NCI-H524 treated with DMSO at 0.1 percent for 48 hours (cell line): ENCODE data around the gene PHLDB3.
"Not testable (repeated sequence)": the region's sequence is repeated elsewhere in the genome, so short reads cannot be mapped to it uniquely, and the experiment has no call there.

ENCODE experiments used
- DNase-seq: peaks from one replicate; lab custom pipeline; 2025; lab: John Stamatoyannopoulos, UW

Gene PHLDB3

GRCh38 chr19:43526884-43527859, 22.6 kb upstream of the PHLDB3 start, which contains the start of gene ETHE1:
Gene ETHE1, minus strand, starts transcription at chr19:43527201. Its CDS starts 24 bp downstream, at chr19:43527177.
- no peak for DNase-seq

- DNase-seq, result no peak
These were observed 21.6 kb upstream of the PHLDB3 start for GRCh38 chr19:43525836-43526771.

GRCh38 chr19:43524922-43525835, 20.6 kb upstream of the PHLDB3 start:
- no peak for DNase-seq

- DNase-seq, result not testable (repeated sequence)
These were observed 19.1 kb upstream of the PHLDB3 start for GRCh38 chr19:43523696-43524095.

DNA sequence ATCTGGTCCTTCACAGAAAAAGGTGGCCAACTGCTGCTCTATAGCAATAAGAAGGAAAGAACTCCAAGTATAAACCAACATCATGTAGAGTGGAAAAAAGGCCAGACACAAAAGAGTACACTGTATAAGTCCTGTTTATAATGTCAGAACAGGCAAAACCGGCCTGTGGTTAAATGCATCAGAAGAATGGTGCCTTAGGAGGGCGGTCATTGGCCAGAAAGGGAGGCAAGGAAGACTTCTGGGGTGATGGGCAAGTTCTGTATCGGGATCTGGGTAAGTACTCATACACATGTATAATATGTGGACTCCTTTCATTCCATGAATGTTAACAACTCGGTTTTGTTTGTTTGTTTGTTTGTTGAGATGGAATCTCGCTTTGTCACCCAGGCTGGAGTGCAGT, 18.4 kb upstream of the PHLDB3 start:
- DNase-seq, result no peak

DNA sequence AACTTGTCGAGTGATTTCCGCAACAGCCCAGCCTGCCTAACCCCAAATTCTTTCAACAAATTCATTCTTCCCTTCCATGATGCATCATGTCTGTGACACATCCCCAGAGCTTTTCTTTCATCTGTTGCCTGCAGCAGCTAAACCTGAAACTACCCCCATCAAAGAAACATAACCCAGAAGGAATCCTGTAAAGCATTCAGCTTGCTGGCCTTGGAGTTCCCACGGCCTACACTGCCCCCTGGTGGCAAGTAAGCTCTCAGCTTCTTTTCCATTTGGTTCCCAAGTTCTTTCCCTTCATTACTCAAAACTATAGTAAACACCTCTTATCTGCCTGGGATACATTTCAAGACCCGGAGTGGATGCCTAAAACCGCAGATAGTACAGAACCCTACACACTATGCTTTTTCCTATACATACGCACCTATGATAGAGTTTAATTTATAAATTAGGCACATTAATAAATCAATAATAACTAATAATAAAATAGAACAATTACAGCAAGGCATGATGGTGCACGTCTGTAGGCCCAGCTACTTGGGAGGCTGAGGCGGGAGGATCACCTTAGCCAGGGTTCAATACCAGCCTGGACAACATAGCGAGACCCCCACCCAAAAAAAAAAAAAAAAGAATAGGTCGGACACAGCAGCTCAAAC, 15.0 kb upstream of the PHLDB3 start:
- DNase-seq, result no peak

DNA sequence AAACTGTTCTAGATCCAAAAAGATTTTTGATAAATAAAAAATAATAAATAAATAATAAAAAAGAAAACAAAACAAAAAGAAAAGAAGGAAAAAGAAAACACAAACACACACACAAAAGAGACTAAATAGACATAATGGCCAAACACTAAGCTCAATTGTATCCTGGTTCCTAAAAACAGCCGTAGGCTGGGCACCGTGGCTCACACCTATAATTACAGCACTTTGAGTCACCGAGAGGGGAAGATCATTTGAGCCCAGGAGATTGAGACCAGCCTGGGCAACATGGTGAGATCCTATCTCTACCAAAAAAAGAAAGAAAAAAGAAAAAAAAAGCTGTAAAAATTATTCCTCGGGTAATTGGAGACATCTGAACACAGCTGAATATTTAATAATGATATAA, 13.5 kb upstream of the PHLDB3 start:
- DNase-seq, result no peak

DNA sequence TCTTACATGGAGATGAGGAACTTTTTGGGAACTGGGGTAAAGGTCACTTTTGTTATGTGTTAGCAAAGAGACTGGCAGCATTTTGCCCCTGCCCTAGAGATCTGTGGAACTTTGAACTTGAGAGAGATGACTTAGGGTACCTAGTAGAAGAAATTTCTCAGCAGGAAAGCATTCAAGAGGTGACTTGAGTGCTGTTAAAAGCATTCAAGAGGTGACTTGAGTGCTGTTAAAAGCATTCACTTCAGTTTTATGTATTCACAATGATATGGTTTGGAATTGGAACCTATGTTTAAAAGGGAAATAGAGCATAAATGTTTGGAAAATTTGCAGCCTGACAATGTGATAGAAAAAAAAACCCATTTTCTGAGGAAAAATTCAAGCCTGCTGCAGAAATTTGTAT, 7.9 kb upstream of the PHLDB3 start:
- not testable (repeated sequence) for DNase-seq

GRCh38 chr19:43511324-43511723, 6.8 kb upstream of the PHLDB3 start:
- no peak for DNase-seq

DNA sequence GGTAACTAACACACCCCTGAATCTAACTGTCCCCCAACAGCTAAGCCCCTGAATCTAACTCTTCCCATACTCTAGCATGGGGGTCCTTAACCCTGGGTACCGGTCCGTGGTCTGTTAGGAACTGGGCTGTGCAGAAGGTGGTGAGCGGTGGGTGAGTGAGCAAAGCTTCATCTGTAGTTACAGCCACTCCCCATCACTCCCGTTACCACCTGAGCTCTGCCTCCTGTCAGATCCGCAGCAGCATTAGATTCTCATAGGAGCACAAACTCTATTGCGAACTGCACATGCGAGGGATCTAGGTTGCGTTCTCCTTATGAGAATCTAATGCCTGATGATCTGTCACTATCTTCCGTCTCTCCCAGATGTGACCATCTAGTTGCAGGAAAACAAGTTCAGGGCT, 6.2 kb upstream of the PHLDB3 start:
- no peak for DNase-seq

GRCh38 chr19:43507880-43508279, 3.3 kb upstream of the PHLDB3 start:
- DNase-seq, result no peak

DNA sequence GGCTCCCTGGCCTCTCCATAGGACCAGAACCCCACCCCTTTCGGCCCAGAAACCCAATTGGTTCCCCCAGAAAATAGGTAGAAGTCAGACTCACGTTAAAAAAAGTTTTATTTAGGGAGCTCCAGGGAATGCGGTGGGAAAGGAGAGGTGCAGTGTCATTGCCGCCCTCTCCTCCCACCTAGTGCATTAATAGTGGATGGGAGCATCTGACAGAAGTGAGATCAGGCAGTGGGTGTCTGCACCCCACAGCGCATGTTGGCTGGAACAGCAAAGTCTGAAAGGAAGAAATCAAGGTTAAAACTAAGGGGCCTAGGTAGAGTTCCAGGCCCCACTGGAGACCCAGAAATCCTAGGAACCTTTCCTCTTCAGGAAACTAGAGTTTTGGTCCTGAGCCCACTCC, 2.1 kb upstream of the PHLDB3 start:
- no peak for DNase-seq

DNA sequence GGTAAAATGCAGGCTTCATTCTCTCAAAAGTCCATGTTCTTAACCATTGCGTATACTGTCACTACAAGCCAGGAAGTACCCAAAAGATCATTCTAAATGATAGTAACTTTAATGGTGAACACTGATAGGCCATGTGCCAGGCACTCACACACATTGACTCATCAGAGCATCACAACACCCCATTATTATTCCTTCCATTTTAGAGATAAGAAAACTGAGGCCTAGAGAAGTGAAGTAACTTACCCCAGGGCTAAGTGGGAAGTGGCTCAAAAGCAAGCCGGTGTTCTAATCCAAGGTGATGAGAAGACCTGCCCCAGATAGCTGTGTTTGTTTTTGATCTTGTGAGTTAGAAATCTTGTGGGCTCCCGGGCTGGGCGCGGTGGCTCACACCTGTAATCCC, 1.4 kb upstream of the PHLDB3 start:
- DNase-seq, result no peak

DNA sequence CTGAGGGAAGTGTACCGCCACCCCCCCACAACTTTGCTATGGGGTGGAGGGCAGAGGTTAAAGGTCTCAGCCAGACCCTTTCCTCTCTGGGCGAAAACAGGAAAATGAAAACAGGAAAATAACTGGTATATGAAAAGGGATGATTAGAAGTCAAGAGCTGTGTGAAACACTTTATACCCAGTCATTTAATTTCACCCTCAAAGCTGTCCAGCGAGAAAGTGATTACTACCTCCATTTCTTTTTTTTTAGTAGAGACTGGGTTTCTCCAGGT, 575 bp upstream of the PHLDB3 start:
- DNase-seq, result no peak

DNA sequence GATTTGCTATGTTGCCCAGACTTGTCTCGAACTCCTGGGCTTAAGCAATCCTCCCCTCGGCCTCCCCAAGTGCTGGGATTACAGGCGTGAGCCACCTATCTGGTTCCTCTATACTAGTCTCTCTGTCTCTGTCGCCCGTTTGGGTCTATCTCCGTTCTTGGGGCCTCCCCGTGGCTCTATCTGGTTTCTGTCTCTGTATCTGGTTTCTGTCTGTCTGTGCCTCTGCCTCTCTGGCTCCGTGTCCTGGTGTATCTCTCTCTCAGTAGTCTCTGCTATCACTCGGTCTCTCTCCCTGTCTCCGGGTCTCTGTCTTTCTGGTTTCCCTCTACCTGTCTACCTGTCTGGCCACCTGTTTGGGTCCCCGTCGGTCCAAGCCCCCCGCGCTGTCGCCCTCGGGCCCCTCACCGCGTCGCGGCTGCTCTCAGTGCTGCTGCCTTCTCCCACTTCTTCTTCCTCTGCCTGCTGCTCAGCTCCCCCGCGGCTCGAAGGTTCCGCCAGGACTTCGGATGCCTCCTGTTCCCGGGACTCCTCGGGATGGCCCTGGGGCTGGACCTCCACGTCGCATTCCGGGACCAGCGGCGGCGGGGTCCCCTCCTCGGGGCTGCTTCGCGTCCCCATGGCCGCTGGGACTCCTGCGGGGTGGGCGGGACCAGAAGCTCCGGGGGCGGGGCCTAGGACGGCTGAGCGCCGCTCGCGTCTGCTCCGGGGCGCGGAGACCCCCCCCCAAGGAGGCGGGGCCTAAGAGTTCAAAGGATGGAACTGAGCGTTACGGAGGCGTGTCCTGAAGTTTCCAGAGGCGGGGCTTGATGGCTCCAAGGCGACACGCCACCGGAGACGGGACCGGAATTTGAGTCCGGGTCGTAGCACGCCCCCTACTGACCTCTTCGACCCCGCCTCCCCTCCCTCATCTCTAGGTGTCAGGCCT, 783 bp downstream of the PHLDB3 start:
- peak; percentile 23 for DNase-seq

DNA sequence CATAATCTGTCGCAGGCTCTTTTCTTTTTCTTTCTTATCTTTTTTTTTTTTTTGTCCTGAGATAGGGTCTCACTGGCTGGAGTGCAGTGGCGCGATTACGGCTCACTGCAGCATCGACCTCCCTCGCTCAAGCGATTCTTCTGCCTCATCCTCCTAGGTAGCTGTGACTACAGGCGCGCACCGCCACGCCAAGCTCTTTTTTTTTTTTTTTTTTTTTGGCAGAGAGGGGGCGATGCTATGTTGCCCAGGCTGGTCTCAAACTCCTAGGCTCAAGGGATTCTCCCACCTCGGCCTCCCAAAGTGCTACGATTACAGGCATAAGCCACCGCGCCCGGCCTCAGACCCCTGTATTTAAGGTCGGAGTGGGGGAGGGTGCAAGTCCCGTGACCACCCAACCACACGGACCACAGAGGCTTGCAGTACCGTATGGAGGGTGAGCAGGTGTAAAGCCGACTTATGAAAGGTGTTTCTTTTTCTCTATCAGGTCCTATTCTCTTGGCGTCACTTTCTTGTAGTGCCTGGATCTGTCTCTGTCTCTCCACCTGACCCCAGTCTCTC, 2.0 kb downstream of the PHLDB3 start:
- DNase-seq, result no peak

GRCh38 chr19:43501661-43502418, 2.7 kb downstream of the PHLDB3 start:
- DNase-seq, result no peak

GRCh38 chr19:43499042-43499441, 5.5 kb downstream of the PHLDB3 start:
- no peak for DNase-seq

DNA sequence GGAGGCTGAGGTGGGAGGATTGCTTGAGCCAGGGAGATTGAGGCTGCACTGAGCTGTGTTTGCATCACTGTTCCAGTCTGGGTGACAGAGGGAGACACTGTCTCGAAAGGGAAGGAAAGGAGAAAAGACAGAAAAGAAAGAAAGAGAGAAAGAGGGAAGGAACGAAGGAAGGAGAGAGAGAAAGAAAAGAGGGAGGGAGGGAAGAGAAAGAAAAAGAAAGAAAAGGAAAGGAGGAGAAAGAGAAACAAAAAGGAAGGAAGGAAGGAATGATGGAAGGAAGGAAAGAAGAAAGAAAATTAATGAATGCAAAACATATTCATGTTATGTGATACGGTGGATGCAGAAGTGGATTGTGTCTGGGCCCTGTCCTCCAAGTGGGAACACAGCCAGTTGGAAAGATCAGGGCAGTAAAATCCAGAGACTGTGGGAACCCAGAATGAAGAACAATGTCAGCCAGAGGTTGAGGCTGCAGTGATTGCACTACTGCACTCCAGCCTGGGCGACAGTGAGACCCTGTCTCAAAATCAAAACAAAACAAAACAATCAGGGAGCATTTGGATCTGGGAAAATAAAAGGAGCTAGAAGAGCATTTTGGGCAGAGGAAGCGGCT, 6.2 kb downstream of the PHLDB3 start:
- no peak for DNase-seq
